Bronchial epithelial cell (primary cell): ENCODE measurements around the gene ZNF202. TPM values are rescaled to one million over a fixed set of nuclear protein-coding genes. Genes with fewer than 3 reads are reported as not detected.
"Not testable (repeated sequence)": the region's sequence is repeated elsewhere in the genome, so short reads cannot be mapped to it uniquely, and the experiment has no call there.

Experiments
- DNase-seq: peaks from one replicate; pipeline ENCODE4 v3.0.0-alpha.2; 2010; ENCODE audit warnings: low read depth
- FAIRE-seq: peaks from 2 replicates; lab custom pipeline; 2011; peaks lifted over from hg19 to GRCh38; lab: Jason Lieb, UNC
- H3K27me3 ChIP-seq: 2 replicates; pipeline ENCODE4 v1.5.1; 2011; ENCODE audit warnings: low read length; ENCODE audit not compliant: control insufficient read depth, insufficient read depth
- H3K36me3 ChIP-seq: 2 replicates; pipeline ENCODE4 v1.5.1; 2011; ENCODE audit warnings: low read length; ENCODE audit not compliant: control insufficient read depth, insufficient read depth
- H3K4me3 ChIP-seq: 2 replicates; pipeline ENCODE4 v1.5.1; 2011; ENCODE audit warnings: mild to moderate bottlenecking, low read depth, low read length, control low read depth
- total RNA-seq: library from RNA; depleted of rRNA; stranded (reverse); fragments of >200 nt; gene quantifications from 2 replicates; pipeline ENCODE4 v1.2.1, GENCODE V29; 2014
- TF ChIP-seq, protein P1 (sequence below): IDR thresholded peaks from 2 replicates; pipeline ENCODE4 v1.5.1; 2011; ENCODE audit warnings: mild to moderate bottlenecking, moderate library complexity, low read length, control low read depth, inconsistent platforms; ENCODE audit not compliant: insufficient read depth, severe bottlenecking

The ZNF202 gene
- total RNA-seq, 1 donor from 2014 or later = 14.5 TPM

DNA sequence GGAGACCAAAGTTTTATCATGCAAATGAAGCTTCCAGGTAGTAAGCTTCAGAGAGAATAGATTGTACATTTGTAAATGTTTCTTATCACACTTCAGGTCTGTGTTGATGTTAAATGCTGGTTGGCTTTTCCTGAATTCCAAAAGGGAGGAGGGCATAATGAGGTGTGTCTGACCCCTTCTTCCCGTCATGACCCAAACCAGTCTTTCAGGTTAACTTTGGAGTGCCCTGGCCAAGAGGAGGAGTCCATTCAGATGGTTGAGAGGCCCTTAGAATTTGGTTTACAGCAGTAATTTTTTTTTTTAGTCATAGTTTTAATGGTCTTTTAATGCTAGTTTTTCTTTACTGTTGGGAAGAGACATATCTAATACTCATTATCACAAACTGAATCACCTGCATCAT, 10.3 kb upstream of the ZNF202 start:
- TF ChIP-seq, protein P1, sequence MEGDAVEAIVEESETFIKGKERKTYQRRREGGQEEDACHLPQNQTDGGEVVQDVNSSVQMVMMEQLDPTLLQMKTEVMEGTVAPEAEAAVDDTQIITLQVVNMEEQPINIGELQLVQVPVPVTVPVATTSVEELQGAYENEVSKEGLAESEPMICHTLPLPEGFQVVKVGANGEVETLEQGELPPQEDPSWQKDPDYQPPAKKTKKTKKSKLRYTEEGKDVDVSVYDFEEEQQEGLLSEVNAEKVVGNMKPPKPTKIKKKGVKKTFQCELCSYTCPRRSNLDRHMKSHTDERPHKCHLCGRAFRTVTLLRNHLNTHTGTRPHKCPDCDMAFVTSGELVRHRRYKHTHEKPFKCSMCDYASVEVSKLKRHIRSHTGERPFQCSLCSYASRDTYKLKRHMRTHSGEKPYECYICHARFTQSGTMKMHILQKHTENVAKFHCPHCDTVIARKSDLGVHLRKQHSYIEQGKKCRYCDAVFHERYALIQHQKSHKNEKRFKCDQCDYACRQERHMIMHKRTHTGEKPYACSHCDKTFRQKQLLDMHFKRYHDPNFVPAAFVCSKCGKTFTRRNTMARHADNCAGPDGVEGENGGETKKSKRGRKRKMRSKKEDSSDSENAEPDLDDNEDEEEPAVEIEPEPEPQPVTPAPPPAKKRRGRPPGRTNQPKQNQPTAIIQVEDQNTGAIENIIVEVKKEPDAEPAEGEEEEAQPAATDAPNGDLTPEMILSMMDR = no peak
- no peak overlapping the region for H3K4me3 ChIP-seq
- DNase-seq = no peak
- FAIRE-seq = no peak
- H3K36me3 ChIP-seq = no peaks in the 10 kb centered on the region
- H3K27me3 ChIP-seq = no peaks in the 10 kb centered on the region

GRCh38 chr11:123748349-123748748, 6.9 kb upstream of the ZNF202 start:
- H3K27me3 ChIP-seq, DNase-seq, FAIRE-seq, H3K36me3 ChIP-seq, H3K4me3 ChIP-seq: not testable (repeated sequence)

- no peaks in the 10 kb centered on the region for H3K36me3 ChIP-seq
- H3K27me3 ChIP-seq = no peaks in the 10 kb centered on the region
- no peak for DNase-seq
- TF ChIP-seq, protein P1 = no peak
- H3K4me3 ChIP-seq = no peak overlapping the region
- FAIRE-seq = no peak
Measured at GRCh38 chr11:123745764-123746451, 4.4 kb upstream of the ZNF202 start.

- Histone ChIP-seq H3K36me3 (peaks cover 7% of the 10 kb centered on the region), H3K27me3 (no peaks in the 10 kb centered on the region), H3K4me3 (no peak overlapping the region)
- no peak for FAIRE-seq
- no peak for DNase-seq
- TF ChIP-seq, protein P1 = no peak
Measured at GRCh38 chr11:123742724-123743120, 1.3 kb upstream of the ZNF202 start.

DNA sequence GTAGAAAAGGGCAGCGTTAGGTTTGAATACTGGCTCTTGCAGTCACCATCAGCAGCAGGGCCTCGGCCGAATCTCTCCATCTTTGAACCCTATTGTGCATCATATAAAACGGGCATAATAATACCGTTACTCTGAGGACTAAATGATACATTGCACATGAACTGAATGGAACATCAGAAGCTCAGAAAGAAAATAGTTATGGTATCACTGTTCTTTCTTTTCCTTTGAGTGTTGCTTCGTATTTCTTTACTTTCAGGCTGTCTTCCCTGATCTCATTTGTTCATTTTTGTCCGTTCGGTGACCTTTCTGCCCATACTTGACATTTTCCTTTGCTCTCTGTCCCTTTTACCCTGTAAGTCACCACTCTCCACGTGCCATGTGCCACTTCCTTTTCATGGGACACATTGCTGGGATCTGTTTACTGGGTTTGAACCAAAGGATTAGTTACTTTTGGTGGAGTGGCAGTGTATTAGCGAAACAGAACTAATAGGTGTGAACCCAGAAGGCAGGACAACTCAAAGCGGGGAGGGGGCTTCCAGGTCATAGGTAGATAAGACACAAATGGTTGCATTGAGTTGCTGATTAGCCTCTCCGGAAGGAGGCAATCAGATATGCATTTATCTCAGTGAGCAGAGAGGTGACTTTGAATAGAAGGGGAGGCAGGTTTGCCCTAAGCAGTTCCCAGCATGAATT, 717 bp upstream of the ZNF202 start:
- H3K4me3 ChIP-seq = peak overlapping the region; percentile 96
- DNase-seq (no peak), FAIRE-seq (no peak)
- peaks cover 9% of the 10 kb centered on the region for H3K36me3 ChIP-seq
- TF ChIP-seq, protein P1 = no peak
- H3K27me3 ChIP-seq = no peaks in the 10 kb centered on the region

DNA sequence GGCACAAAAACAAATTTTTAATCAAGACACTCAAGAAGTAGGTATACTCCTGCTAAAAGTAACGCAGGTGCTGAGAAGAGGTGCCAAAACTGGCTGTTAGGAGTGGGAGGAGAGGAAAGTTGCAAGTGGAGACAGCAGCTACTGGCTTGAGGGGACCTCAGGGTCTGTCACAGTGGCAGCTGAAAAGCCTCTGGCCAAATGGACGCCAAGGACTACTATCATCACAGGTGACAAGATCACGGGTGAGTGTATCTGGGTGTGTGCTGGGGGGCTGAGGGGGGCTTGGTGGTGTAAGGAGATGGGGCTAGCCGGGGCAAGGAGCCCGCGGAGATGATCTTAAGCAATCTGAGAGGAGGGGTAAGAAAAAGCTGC, 687 bp downstream of the ZNF202 start:
- DNase-seq (no peak), FAIRE-seq (no peak)
- no peaks in the 10 kb centered on the region for H3K27me3 ChIP-seq
- TF ChIP-seq, protein P1 = no peak
- H3K4me3 ChIP-seq = peak overlapping the region; percentile 96
- H3K36me3 ChIP-seq = peaks cover 9% of the 10 kb centered on the region
